ENCODE data around the gene HS3ST3A1. TPM values are rescaled to one million over a fixed set of nuclear protein-coding genes. Genes with fewer than 3 reads are reported as not detected.

The HS3ST3A1 gene
- polyA plus RNA-seq, 3 donors: 0.20 TPM; not detected in 2

- no peak overlapping the region for H2AFZ ChIP-seq (ENCODE audit: insufficient read depth, low read depth, low read length, poor library complexity, severe bottlenecking)
- Mint-ChIP-seq H3K27ac (no peak overlapping the region), H3K27me3 (ENCODE audit: low read depth in 3 of 3) (peaks cover 0 to 2% (median 0%) of the 10 kb centered on the region in 3 donors), H3K4me1 (no peaks in the 10 kb centered on the region), H3K36me3 (no peaks in the 10 kb centered on the region), H3K9me3 (peaks cover 0 to 8% (median 0%) of the 10 kb centered on the region in 7 donors), H3K4me3 (no peak overlapping the region)
- no peak overlapping the region for H3K27ac ChIP-seq (ENCODE audit: low read depth in 1 of 2, low read length in 2 of 2)
- H3K9me3 ChIP-seq (replicated peaks in 1 of 2; ENCODE audit: control insufficient read depth in 1 of 2, insufficient read depth in 1 of 2, low read length in 2 of 2): no peaks in the 10 kb centered on the region
- H3K4me1 ChIP-seq (ENCODE audit: control insufficient read depth in 1 of 2, insufficient read depth in 2 of 2, low read length in 2 of 2): no peaks in the 10 kb centered on the region
- no peaks in the 10 kb centered on the region for H3K36me3 ChIP-seq (replicated peaks in 1 of 2; ENCODE audit: control insufficient read depth in 1 of 2, insufficient read depth in 2 of 2, low read length in 2 of 2)
- no peaks in the 10 kb centered on the region for H3K27me3 ChIP-seq (ENCODE audit: control insufficient read depth in 2 of 2, insufficient read depth in 2 of 2, low read length in 2 of 2)
- 94% methylated on average over 5 of the region's 5 CpGs for WGBS (ENCODE audit: insufficient coverage)
- no peak for TF ChIP-seq CTCF (IDR thresholded peaks at IDR 0.05)
- H4K20me1 ChIP-seq (ENCODE audit: insufficient read depth, low read length): no peaks in the 10 kb centered on the region
- H3K79me2 ChIP-seq (ENCODE audit: insufficient read depth, low read length): no peaks in the 10 kb centered on the region
- no peak for DNase-seq
- no peak overlapping the region for H3K4me2 ChIP-seq (replicated peaks; ENCODE audit: extremely low read depth, low read length, poor library complexity, severe bottlenecking)
- intact Hi-C loops (cut with micrococcal nuclease): no loop called here
- no peak overlapping the region for H3K9ac ChIP-seq (ENCODE audit: insufficient read depth, low read length, poor library complexity, severe bottlenecking)
- H3K4me3 ChIP-seq (replicated peaks in 1 of 3; ENCODE audit: low read depth in 2 of 3, low read length in 3 of 3): no peak overlapping the region
Measured at GRCh38 chr17:13523164-13523563, 78.6 kb downstream of the HS3ST3A1 start.

GRCh38 chr17:13522749-13523148 lies 79.0 kb downstream of the HS3ST3A1 start:
- intact Hi-C loops (cut with micrococcal nuclease): no loop called here
- H3K27ac Mint-ChIP-seq: no peak overlapping the region

More at GRCh38 chr17:13522749-13523148, 79.0 kb downstream of the HS3ST3A1 start:
- peaks cover 0 to 8% (median 0%) of the 10 kb centered on the region in 7 donors for H3K9me3 Mint-ChIP-seq
- Histone ChIP-seq H3K27me3 (ENCODE audit: control insufficient read depth in 2 of 2, insufficient read depth in 2 of 2, low read length in 2 of 2) (no peaks in the 10 kb centered on the region), H3K9ac (ENCODE audit: insufficient read depth, low read length, poor library complexity, severe bottlenecking) (no peak overlapping the region), H4K20me1 (ENCODE audit: insufficient read depth, low read length) (no peaks in the 10 kb centered on the region), H3K4me1 (ENCODE audit: control insufficient read depth in 1 of 2, insufficient read depth in 2 of 2, low read length in 2 of 2) (no peaks in the 10 kb centered on the region), H3K79me2 (ENCODE audit: insufficient read depth, low read length) (no peaks in the 10 kb centered on the region), H2AFZ (ENCODE audit: insufficient read depth, low read depth, low read length, poor library complexity, severe bottlenecking) (no peak overlapping the region), H3K36me3 (replicated peaks in 1 of 2; ENCODE audit: control insufficient read depth in 1 of 2, insufficient read depth in 2 of 2, low read length in 2 of 2) (no peaks in the 10 kb centered on the region), H3K27ac (ENCODE audit: low read depth in 1 of 2, low read length in 2 of 2) (no peak overlapping the region), H3K4me3 (replicated peaks in 1 of 3; ENCODE audit: low read depth in 2 of 3, low read length in 3 of 3) (no peak overlapping the region), H3K9me3 (replicated peaks in 1 of 2; ENCODE audit: control insufficient read depth in 1 of 2, insufficient read depth in 1 of 2, low read length in 2 of 2) (no peaks in the 10 kb centered on the region), H3K4me2 (replicated peaks; ENCODE audit: extremely low read depth, low read length, poor library complexity, severe bottlenecking) (no peak overlapping the region)
- no peaks in the 10 kb centered on the region for H3K4me1 Mint-ChIP-seq
- DNase-seq: no peak
- peaks cover 0 to 2% (median 0%) of the 10 kb centered on the region in 3 donors for H3K27me3 Mint-ChIP-seq (ENCODE audit: low read depth in 3 of 3)
- H3K36me3 Mint-ChIP-seq: no peaks in the 10 kb centered on the region
- no peak overlapping the region for H3K4me3 Mint-ChIP-seq
- TF ChIP-seq CTCF (IDR thresholded peaks at IDR 0.05): no peak
- no CpG with 5 or more reads among the region's 1 CpG for WGBS (ENCODE audit: insufficient coverage)

Data from CD14-positive monocyte (primary cell).